ENCODE data around the gene RAD50.

DNA sequence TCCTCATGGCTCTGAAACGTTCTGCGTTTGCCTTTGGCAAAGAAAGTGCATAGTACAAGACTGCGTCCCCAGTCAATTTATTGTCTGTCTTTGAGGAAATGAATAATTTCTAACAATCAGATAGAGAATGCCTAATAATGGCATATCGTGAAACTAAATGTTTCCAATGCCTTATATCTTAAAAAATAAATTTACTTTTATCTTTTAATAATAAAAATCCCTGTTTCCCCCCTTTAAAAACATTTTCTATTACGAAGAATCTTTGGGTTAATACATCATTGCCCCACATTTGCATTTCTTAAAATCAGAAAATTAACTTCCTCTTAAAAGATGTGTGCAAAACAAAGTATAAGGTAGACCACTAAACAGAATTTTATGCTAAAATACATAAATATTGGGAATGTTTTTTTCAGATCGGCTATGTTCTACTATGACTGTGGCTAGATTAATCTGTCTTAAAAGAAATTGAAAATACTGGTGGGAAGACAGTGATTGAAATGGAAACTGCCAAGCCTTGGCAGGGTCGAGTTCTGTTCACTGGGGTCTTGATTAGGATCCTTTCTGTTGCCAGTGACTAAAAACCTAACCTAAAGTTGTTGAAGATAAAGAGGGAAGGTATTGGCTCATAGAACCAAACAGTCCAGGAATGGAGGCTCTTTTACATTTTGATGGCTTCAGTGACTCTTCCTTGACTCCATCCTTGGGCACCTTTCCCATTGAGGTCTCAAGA is 13.1 kb upstream of the RAD50 start, which contains the start of gene IL5:
- TF ChIP-seq, protein P1, sequence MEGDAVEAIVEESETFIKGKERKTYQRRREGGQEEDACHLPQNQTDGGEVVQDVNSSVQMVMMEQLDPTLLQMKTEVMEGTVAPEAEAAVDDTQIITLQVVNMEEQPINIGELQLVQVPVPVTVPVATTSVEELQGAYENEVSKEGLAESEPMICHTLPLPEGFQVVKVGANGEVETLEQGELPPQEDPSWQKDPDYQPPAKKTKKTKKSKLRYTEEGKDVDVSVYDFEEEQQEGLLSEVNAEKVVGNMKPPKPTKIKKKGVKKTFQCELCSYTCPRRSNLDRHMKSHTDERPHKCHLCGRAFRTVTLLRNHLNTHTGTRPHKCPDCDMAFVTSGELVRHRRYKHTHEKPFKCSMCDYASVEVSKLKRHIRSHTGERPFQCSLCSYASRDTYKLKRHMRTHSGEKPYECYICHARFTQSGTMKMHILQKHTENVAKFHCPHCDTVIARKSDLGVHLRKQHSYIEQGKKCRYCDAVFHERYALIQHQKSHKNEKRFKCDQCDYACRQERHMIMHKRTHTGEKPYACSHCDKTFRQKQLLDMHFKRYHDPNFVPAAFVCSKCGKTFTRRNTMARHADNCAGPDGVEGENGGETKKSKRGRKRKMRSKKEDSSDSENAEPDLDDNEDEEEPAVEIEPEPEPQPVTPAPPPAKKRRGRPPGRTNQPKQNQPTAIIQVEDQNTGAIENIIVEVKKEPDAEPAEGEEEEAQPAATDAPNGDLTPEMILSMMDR (conservative IDR thresholded peaks at IDR 0.05; ENCODE audit: low read depth, low read length) = no peak
- TF ChIP-seq, protein P2, sequence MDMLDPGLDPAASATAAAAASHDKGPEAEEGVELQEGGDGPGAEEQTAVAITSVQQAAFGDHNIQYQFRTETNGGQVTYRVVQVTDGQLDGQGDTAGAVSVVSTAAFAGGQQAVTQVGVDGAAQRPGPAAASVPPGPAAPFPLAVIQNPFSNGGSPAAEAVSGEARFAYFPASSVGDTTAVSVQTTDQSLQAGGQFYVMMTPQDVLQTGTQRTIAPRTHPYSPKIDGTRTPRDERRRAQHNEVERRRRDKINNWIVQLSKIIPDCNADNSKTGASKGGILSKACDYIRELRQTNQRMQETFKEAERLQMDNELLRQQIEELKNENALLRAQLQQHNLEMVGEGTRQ (IDR thresholded peaks at IDR 0.05; ENCODE audit: low read depth, low read length) = no peak
- TF ChIP-seq, protein P3, sequence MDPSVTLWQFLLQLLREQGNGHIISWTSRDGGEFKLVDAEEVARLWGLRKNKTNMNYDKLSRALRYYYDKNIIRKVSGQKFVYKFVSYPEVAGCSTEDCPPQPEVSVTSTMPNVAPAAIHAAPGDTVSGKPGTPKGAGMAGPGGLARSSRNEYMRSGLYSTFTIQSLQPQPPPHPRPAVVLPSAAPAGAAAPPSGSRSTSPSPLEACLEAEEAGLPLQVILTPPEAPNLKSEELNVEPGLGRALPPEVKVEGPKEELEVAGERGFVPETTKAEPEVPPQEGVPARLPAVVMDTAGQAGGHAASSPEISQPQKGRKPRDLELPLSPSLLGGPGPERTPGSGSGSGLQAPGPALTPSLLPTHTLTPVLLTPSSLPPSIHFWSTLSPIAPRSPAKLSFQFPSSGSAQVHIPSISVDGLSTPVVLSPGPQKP (IDR thresholded peaks at IDR 0.05; ENCODE audit: borderline replicate concordance, low read depth, low read length) = no peak
- TF ChIP-seq RCOR1 (IDR thresholded peaks at IDR 0.05; ENCODE audit: insufficient replicate concordance, low read length) (no peak), POLR2A (IDR thresholded peaks at IDR 0.05; ENCODE audit: low read depth, low read length) (no peak), CHD1 (IDR thresholded peaks at IDR 0.05; ENCODE audit: low read depth, low read length) (no peak), BHLHE40 (IDR thresholded peaks at IDR 0.05; ENCODE audit: low read depth, low read length) (no peak), RFX5 (IDR thresholded peaks at IDR 0.05; ENCODE audit: low read depth, low read length) (no peak), MXI1 (IDR thresholded peaks at IDR 0.05; ENCODE audit: borderline replicate concordance, low read depth, low read length) (no peak), CEBPB (IDR thresholded peaks at IDR 0.05; ENCODE audit: low read depth, low read length) (no peak), RAD21 (IDR thresholded peaks at IDR 0.05; ENCODE audit: low read length) (no peak), NFE2L2 (IDR thresholded peaks at IDR 0.05; ENCODE audit: low read depth, low read length) (no peak), SMC3 (IDR thresholded peaks at IDR 0.05; ENCODE audit: low read depth, low read length) (no peak)

Data from IMR-90 (cell line).